A673 (cell line): ENCODE results near the gene RAPGEF4. TPM values are rescaled to one million over a fixed set of nuclear protein-coding genes. Genes with fewer than 3 reads are reported as not detected.

ENCODE experiments used
- BruUV-seq: library from RNA; stranded (reverse); fragments of 400-500 nt; replicated peaks from 2 replicates; lab custom pipeline; 2021; lab: Mats Ljungman, UMichigan
- CTCF ChIA-PET: fragments of 300-600 bp; sonication (Branson Sonifier 250); formaldehyde crosslinking; loops from one replicate; lab custom pipeline; 2022; ENCODE audit warnings: antibody characterized with exemption; lab: Charles Lee
- POLR2A ChIA-PET: fragments of 300-600 bp; sonication (Branson Sonifier 250); formaldehyde crosslinking; loops from one replicate; lab custom pipeline; 2022; ENCODE audit warnings: antibody characterized with exemption; ENCODE audit not compliant: low non-redundant PET; lab: Charles Lee
- DNase-seq: peaks from one replicate; pipeline ENCODE4 v3.0.0-alpha.2; 2015; ENCODE audit warnings: low spot score
- H3K27ac ChIP-seq: fragments of 200-600 bp; sonication (generic); 2 replicates; pipeline ENCODE4 v1.5.1; 2016; ENCODE audit warnings: mixed run types, low read depth, mild to moderate bottlenecking, mixed read lengths, antibody characterized with exemption, low read length; ENCODE audit not compliant: poor library complexity, severe bottlenecking
- H3K27me3 ChIP-seq: fragments of 200-600 bp; sonication (generic); replicated peaks from 2 replicates; pipeline ENCODE4 v1.6.1; 2017; ENCODE audit warnings: mixed run types, low read depth, mild to moderate bottlenecking, mixed read lengths, antibody characterized with exemption, low read length; ENCODE audit not compliant: insufficient read depth, poor library complexity
- H3K36me3 ChIP-seq: fragments of 200-600 bp; sonication (generic); 2 replicates; pipeline ENCODE4 v1.6.1; 2016; ENCODE audit warnings: mixed run types, mild to moderate bottlenecking, mixed read lengths, antibody characterized with exemption, low read length; ENCODE audit not compliant: insufficient read depth, poor library complexity, severe bottlenecking
- H3K4me1 ChIP-seq: fragments of 200-600 bp; sonication (generic); 2 replicates; pipeline ENCODE4 v1.6.1; 2017; ENCODE audit warnings: mixed run types, mild to moderate bottlenecking, mixed read lengths, antibody characterized with exemption, low read length; ENCODE audit not compliant: insufficient read depth, poor library complexity, severe bottlenecking
- H3K4me3 ChIP-seq: fragments of 200-600 bp; sonication (generic); 2 replicates; pipeline ENCODE4 v1.5.1; 2016; ENCODE audit warnings: low read depth, mixed run types, mild to moderate bottlenecking, mixed read lengths, low read length; ENCODE audit not compliant: poor library complexity, severe bottlenecking
- H3K9me3 ChIP-seq: fragments of 200-600 bp; sonication (generic); 2 replicates; pipeline ENCODE4 v1.6.1; 2016; ENCODE audit warnings: mixed run types, low read depth, mild to moderate bottlenecking, mixed read lengths, antibody characterized with exemption, low read length; ENCODE audit not compliant: poor library complexity, severe bottlenecking
- EZH2 ChIP-seq: fragments of 200-600 bp; sonication (generic); IDR thresholded peaks from 2 replicates; pipeline ENCODE4 v1.6.1; 2017; ENCODE audit warnings: borderline replicate concordance, low read depth, mild to moderate bottlenecking, mixed read lengths, antibody characterized with exemption, low read length; ENCODE audit not compliant: poor library complexity, severe bottlenecking
- intact Hi-C: fragments of 100-400 bp; cut with micrococcal nuclease; formaldehyde crosslinking; loops from one replicate; pipeline ENCODE4 v1.10.0; 2022; ENCODE audit not compliant: unreplicated experiment
- total RNA-seq: library from RNA; stranded (reverse); gene quantifications from 2 replicates; pipeline ENCODE4 v1.2.3, GENCODE V29; 2021
- TF ChIP-seq, protein P1 (sequence below): fragments of 300-800, 200-600 bp; sonication (generic); conservative IDR thresholded peaks from 2 replicates; pipeline ENCODE4 v1.5.1; 2017; ENCODE audit warnings: low read depth, mild to moderate bottlenecking, antibody characterized with exemption, low read length, moderate library complexity, mixed read lengths

The RAPGEF4 gene
- total RNA-seq, 1 experiment from 2014 or later = 0.26 TPM

DNA sequence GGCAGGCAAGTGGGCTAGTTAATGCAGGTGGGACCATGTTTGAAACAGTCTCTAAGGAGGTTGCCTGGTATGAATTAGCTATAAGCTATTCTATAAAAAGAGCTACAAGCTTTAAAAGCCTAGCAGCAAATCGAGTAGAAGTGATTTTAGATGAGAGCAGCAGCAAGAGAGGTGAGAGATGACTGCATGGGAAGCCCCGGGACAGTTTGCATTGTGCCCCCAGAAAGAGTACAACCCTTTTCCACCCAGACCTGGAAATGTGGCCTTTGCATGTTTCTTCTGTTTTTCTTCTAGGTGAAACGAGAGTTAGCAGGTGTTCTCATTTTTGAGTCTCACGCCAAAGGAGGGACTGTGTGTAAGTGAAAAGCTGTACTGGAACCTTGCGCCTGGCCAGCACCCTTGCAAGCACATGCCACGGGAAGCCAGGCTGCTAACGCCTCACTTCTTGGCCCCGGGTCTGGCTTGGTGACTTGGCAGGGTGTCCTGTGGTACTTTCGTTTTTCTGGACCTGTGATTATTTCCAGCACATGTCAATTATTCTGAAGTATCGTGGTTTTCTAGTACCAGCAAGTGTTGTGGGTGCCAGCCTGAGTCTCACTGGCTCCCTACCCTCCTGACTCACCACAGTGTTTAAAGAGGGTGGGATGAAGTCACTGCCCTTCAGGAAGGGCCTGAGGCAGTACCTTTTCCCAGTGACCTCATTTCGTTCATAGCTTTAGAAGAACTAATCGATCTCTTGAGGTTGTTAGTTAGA, 249.7 kb downstream of the RAPGEF4 start:
- intact Hi-C loops = no loop called here

DNA sequence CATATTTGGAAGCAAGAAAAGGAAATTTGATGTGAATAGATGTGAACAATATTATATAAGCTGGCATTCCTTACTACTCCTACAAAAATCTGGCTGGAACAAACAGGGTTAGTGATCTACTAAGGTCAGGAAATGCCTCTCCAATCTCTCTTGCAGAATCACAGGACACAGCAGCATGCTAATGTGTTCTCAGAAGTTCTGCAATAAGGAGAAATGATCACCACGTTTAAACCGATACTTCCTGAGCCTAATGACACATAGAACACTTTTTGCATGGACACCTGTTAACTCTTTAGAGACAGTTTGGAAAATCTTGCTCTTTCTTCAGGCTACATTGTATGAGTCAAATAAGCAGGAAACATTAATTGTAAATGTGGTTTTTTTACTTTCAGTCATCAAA, 250.4 kb downstream of the RAPGEF4 start:
- ChIA-PET POLR2A (no interaction called here), CTCF (no interaction called here)
- Histone ChIP-seq H3K4me3 (no peak overlapping the region), H3K27ac (no peak overlapping the region), H3K4me1 (no peaks in the 10 kb centered on the region), H3K36me3 (no peaks in the 10 kb centered on the region), H3K9me3 (no peaks in the 10 kb centered on the region), H3K27me3 (peaks cover 5% of the 10 kb centered on the region)
- no TSS peak for BruUV-seq
- TF ChIP-seq EZH2 = no peak
- TF ChIP-seq, protein P1, sequence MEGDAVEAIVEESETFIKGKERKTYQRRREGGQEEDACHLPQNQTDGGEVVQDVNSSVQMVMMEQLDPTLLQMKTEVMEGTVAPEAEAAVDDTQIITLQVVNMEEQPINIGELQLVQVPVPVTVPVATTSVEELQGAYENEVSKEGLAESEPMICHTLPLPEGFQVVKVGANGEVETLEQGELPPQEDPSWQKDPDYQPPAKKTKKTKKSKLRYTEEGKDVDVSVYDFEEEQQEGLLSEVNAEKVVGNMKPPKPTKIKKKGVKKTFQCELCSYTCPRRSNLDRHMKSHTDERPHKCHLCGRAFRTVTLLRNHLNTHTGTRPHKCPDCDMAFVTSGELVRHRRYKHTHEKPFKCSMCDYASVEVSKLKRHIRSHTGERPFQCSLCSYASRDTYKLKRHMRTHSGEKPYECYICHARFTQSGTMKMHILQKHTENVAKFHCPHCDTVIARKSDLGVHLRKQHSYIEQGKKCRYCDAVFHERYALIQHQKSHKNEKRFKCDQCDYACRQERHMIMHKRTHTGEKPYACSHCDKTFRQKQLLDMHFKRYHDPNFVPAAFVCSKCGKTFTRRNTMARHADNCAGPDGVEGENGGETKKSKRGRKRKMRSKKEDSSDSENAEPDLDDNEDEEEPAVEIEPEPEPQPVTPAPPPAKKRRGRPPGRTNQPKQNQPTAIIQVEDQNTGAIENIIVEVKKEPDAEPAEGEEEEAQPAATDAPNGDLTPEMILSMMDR = no peak
- DNase-seq = no peak
- intact Hi-C loops = no loop called here

More for the DNA sequence above, 249.7 kb downstream of the RAPGEF4 start:
- Histone ChIP-seq H3K9me3 (no peaks in the 10 kb centered on the region), H3K36me3 (no peaks in the 10 kb centered on the region), H3K27me3 (peaks cover 5% of the 10 kb centered on the region), H3K4me3 (no peak overlapping the region), H3K27ac (no peak overlapping the region), H3K4me1 (no peaks in the 10 kb centered on the region)
- no peak for DNase-seq
- POLR2A ChIA-PET = no interaction called here
- CTCF ChIA-PET = no interaction called here
- TF ChIP-seq EZH2 = no peak
- TF ChIP-seq, protein P1 = no peak
- BruUV-seq = no TSS peak

DNA sequence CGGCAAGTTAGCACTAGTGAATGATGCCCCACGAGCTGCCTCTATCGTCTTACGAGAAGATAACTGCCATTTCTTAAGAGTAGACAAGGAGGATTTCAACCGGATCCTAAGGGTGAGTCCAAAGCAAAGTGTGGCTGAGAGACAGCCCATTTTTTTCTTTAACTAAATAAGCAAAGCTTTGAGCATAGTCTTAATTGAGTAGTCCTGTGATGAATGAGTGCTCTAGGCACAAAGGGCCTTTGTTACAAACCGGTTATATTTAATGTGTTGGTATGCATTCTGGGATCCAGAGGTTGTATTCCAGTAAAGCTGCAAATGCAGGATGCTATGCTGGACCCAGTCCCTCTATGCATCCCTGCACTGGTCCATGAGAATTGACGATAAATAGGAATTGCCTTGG, 253.1 kb downstream of the RAPGEF4 start:
- Histone ChIP-seq H3K9me3 (no peaks in the 10 kb centered on the region), H3K27ac (no peak overlapping the region), H3K27me3 (peaks cover 12% of the 10 kb centered on the region), H3K36me3 (no peaks in the 10 kb centered on the region), H3K4me1 (no peaks in the 10 kb centered on the region), H3K4me3 (no peak overlapping the region)
- intact Hi-C loops = no loop called here
- TF ChIP-seq, protein P1 = no peak
- no peak for TF ChIP-seq EZH2
- no TSS peak for BruUV-seq
- CTCF ChIA-PET = no interaction called here
- DNase-seq = no peak
- POLR2A ChIA-PET = no interaction called here
